Neural crest cell (in vitro differentiated cells): ENCODE results near the gene FAM177B. TPM values are rescaled to one million over a fixed set of nuclear protein-coding genes. Genes with fewer than 3 reads are reported as not detected.

Experiments used
- DNase-seq: peaks from one replicate; pipeline ENCODE4 v3.0.0; 2021; ENCODE audit warnings: low read depth, mixed read lengths, low spot score
- H3K27ac Mint-ChIP-seq: one replicate; pipeline ENCODE4 v1.8.0; 2021; ENCODE audit warnings: mild to moderate bottlenecking, mixed read lengths; ENCODE audit not compliant: unreplicated experiment
- H3K27me3 Mint-ChIP-seq: 2 replicates; pipeline ENCODE4 v1.8.0; 2021; ENCODE audit warnings: low read depth, mild to moderate bottlenecking, mixed read lengths
- H3K36me3 Mint-ChIP-seq: 2 replicates; pipeline ENCODE4 v1.8.0; 2021; ENCODE audit warnings: low read depth, mild to moderate bottlenecking, mixed read lengths
- H3K4me1 Mint-ChIP-seq: 2 replicates; pipeline ENCODE4 v1.8.0; 2021; ENCODE audit warnings: mixed read lengths
- H3K4me3 Mint-ChIP-seq: one replicate; pipeline ENCODE4 v1.8.0; 2021; ENCODE audit warnings: mild to moderate bottlenecking, mixed read lengths
- H3K9me3 Mint-ChIP-seq: 2 replicates; pipeline ENCODE4 v1.8.0; 2021; ENCODE audit warnings: mixed read lengths
- CTCF ChIP-seq: fragments of 200-600 bp; sonication (generic); conservative IDR thresholded peaks from 2 replicates; pipeline ENCODE4 v1.5.0; 2021; ENCODE audit warnings: antibody characterized with exemption, mild to moderate bottlenecking
- total RNA-seq: library from RNA; stranded (reverse); gene quantifications from 2 replicates; pipeline ENCODE4 v1.2.1, GENCODE V29; 2021

The FAM177B gene
- total RNA-seq, 1 donor from 2014 or later: 0.47 TPM

GRCh38 chr1:222788402-222789156, 51.6 kb downstream of the FAM177B start:
- H3K4me1 Mint-ChIP-seq: peaks cover 14% of the 10 kb centered on the region
- H3K4me3 Mint-ChIP-seq: no peak overlapping the region
- no peak overlapping the region for H3K27ac Mint-ChIP-seq
- no peak for TF ChIP-seq CTCF
- DNase-seq: no peak
- H3K36me3 Mint-ChIP-seq: no peaks in the 10 kb centered on the region
- no peaks in the 10 kb centered on the region for H3K9me3 Mint-ChIP-seq
- H3K27me3 Mint-ChIP-seq: no peaks in the 10 kb centered on the region

- Mint-ChIP-seq H3K4me1 (peaks cover 1% of the 10 kb centered on the region), H3K36me3 (no peaks in the 10 kb centered on the region), H3K27ac (no peak overlapping the region), H3K27me3 (no peaks in the 10 kb centered on the region), H3K4me3 (no peak overlapping the region), H3K9me3 (no peaks in the 10 kb centered on the region)
- no peak for TF ChIP-seq CTCF
- no peak for DNase-seq
Observed at GRCh38 chr1:222790115-222790514, 53.1 kb downstream of the FAM177B start.

- no peak for TF ChIP-seq CTCF
- Mint-ChIP-seq H3K4me3 (no peak overlapping the region), H3K36me3 (no peaks in the 10 kb centered on the region), H3K27me3 (no peaks in the 10 kb centered on the region), H3K4me1 (no peaks in the 10 kb centered on the region), H3K9me3 (no peaks in the 10 kb centered on the region), H3K27ac (no peak overlapping the region)
- no peak for DNase-seq
Observed at GRCh38 chr1:222790520-222790919, 53.5 kb downstream of the FAM177B start.

- H3K36me3 Mint-ChIP-seq: no peaks in the 10 kb centered on the region
- no peak overlapping the region for H3K27ac Mint-ChIP-seq
- no peak overlapping the region for H3K4me3 Mint-ChIP-seq
- H3K27me3 Mint-ChIP-seq: no peaks in the 10 kb centered on the region
- TF ChIP-seq CTCF: no peak
- H3K9me3 Mint-ChIP-seq: no peaks in the 10 kb centered on the region
- DNase-seq: no peak
- H3K4me1 Mint-ChIP-seq: no peaks in the 10 kb centered on the region
Observed at GRCh38 chr1:222791006-222791710, 54.2 kb downstream of the FAM177B start.

- no peaks in the 10 kb centered on the region for H3K4me1 Mint-ChIP-seq
- TF ChIP-seq CTCF: peak; percentile 80
- H3K36me3 Mint-ChIP-seq: no peaks in the 10 kb centered on the region
- H3K9me3 Mint-ChIP-seq: no peaks in the 10 kb centered on the region
- no peak overlapping the region for H3K27ac Mint-ChIP-seq
- no peak overlapping the region for H3K4me3 Mint-ChIP-seq
- no peak for DNase-seq
- no peaks in the 10 kb centered on the region for H3K27me3 Mint-ChIP-seq
Observed at GRCh38 chr1:222792744-222793143, 55.7 kb downstream of the FAM177B start.
